HEK293 (cell line): ENCODE results near the gene MSLN.
"Not testable (repeated sequence)": the region's sequence is repeated elsewhere in the genome, so short reads cannot be mapped to it uniquely, and the experiment has no call there.

Experiments
- CTCF ChIA-PET: fragments of 350-600 bp; formaldehyde crosslinking; extraction: SDS; loops from one replicate; lab custom pipeline; 2021; ENCODE audit warnings: antibody characterized with exemption; lab: Yijun Ruan, JAX
- POLR2A ChIA-PET: fragments of 300-600 bp; formaldehyde crosslinking; extraction: SDS; loops from one replicate; lab custom pipeline; 2020; ENCODE audit warnings: antibody characterized with exemption, inconsistent platforms; lab: Yijun Ruan, JAX
- H3K27ac ChIP-seq: fragments of 200-500 bp; sonication (Bioruptor generic); 2 replicates; pipeline ENCODE4 v1.5.1; 2014; ENCODE audit warnings: low read depth, low read length, control low read depth, inconsistent platforms; ENCODE audit errors: extremely low read depth
- H3K36me3 ChIP-seq, 2 experiments: fragments of 200-500 bp in 1 of 2; sonication (Bioruptor generic) in 1 of 2; 1 replicate in 1 of 2; 2 replicates in 1 of 2; pipeline ENCODE4 v1.5.1; 2014 to 2017; ENCODE audit warnings: inconsistent platforms in 2 of 2, low read length in 2 of 2; ENCODE audit not compliant: control insufficient read depth in 2 of 2, insufficient read depth in 1 of 2
- H3K4me1 ChIP-seq: fragments of 200-500 bp; sonication (Bioruptor generic); 2 replicates; pipeline ENCODE4 v1.5.1; 2014; ENCODE audit warnings: mild to moderate bottlenecking, low read length, inconsistent platforms; ENCODE audit not compliant: control insufficient read depth, insufficient read depth
- H3K4me3 ChIP-seq: 2 replicates; pipeline ENCODE4 v1.5.1; 2011; ENCODE audit warnings: low read depth, mild to moderate bottlenecking, control low read depth, low read length, moderate library complexity
- H3K9me3 ChIP-seq: fragments of 200-500 bp; sonication (Bioruptor generic); 2 replicates; pipeline ENCODE4 v1.5.1; 2014; ENCODE audit warnings: low read depth, low read length, inconsistent platforms; ENCODE audit not compliant: control insufficient read depth, insufficient read depth
- MZF1 ChIP-seq: fragments of 450-650 bp; formaldehyde crosslinking; IDR thresholded peaks from 2 replicates; pipeline ENCODE4 v1.5.1; 2017; ENCODE audit warnings: missing biosample characterization, missing genetic modification characterization, borderline replicate concordance
- SCRT2 ChIP-seq: fragments of 450-650 bp; formaldehyde crosslinking; IDR thresholded peaks from 2 replicates; pipeline ENCODE4 v1.5.1; 2016; ENCODE audit warnings: missing biosample characterization, missing genetic modification characterization
- YY1 ChIP-seq: fragments of 450-650 bp; formaldehyde crosslinking; IDR thresholded peaks from 2 replicates; pipeline ENCODE4 v1.5.1; 2018; ENCODE audit warnings: missing biosample characterization, missing genetic modification characterization
- ZNF112 ChIP-seq: fragments of 450-650 bp; formaldehyde crosslinking; IDR thresholded peaks from 2 replicates; pipeline ENCODE4 v1.5.0; 2017; ENCODE audit warnings: missing biosample characterization, missing genetic modification characterization
- ZNF121 ChIP-seq: fragments of 450-650 bp; formaldehyde crosslinking; IDR thresholded peaks from 2 replicates; pipeline ENCODE4 v1.5.1; 2016; ENCODE audit warnings: missing biosample characterization, missing genetic modification characterization
- ZNF335 ChIP-seq: fragments of 450-650 bp; formaldehyde crosslinking; conservative IDR thresholded peaks from 2 replicates; pipeline ENCODE4 v1.5.1; 2016; ENCODE audit warnings: missing biosample characterization, missing genetic modification characterization
- ZNF48 ChIP-seq: fragments of 450-650 bp; formaldehyde crosslinking; IDR thresholded peaks from 2 replicates; pipeline ENCODE4 v1.5.1; 2016; ENCODE audit warnings: missing biosample characterization, missing genetic modification characterization
- ZNF510 ChIP-seq: fragments of 450-650 bp; formaldehyde crosslinking; IDR thresholded peaks from 2 replicates; pipeline ENCODE4 v1.5.1; 2018; ENCODE audit warnings: mild to moderate bottlenecking, missing genetic modification characterization, missing biosample characterization; ENCODE audit not compliant: insufficient replicate concordance
- ZNF600 ChIP-seq: fragments of 450-650 bp; formaldehyde crosslinking; IDR thresholded peaks from 2 replicates; pipeline ENCODE4 v1.5.1; 2016; ENCODE audit warnings: missing biosample characterization, missing genetic modification characterization
- ZNF670 ChIP-seq: fragments of 450-650 bp; formaldehyde crosslinking; IDR thresholded peaks from 2 replicates; pipeline ENCODE4 v1.5.1; 2016; ENCODE audit warnings: missing biosample characterization, missing genetic modification characterization, low read depth
- ZNF707 ChIP-seq: fragments of 450-650 bp; formaldehyde crosslinking; IDR thresholded peaks from 2 replicates; pipeline ENCODE4 v1.5.1; 2016; ENCODE audit warnings: missing biosample characterization, missing genetic modification characterization
- ZSCAN16 ChIP-seq: fragments of 450-650 bp; formaldehyde crosslinking; IDR thresholded peaks from 2 replicates; pipeline ENCODE4 v1.5.1; 2016; ENCODE audit warnings: missing biosample characterization, missing genetic modification characterization
- TF ChIP-seq, protein P1 (sequence below): fragments of 450-650 bp; formaldehyde crosslinking; IDR thresholded peaks from 2 replicates; pipeline ENCODE4 v1.5.1; 2017; ENCODE audit warnings: missing biosample characterization, missing genetic modification characterization
- TF ChIP-seq, protein P2 (sequence below): fragments of 450-650 bp; formaldehyde crosslinking; IDR thresholded peaks from 2 replicates; pipeline ENCODE4 v1.5.1; 2016; ENCODE audit warnings: missing biosample characterization, missing genetic modification characterization
- TF ChIP-seq, protein P3 (sequence below): fragments of 450-650 bp; formaldehyde crosslinking; IDR thresholded peaks from 2 replicates; pipeline ENCODE4 v1.5.1; 2016; ENCODE audit warnings: missing biosample characterization, missing genetic modification characterization
- TF ChIP-seq, protein P4 (sequence below): fragments of 450-650 bp; formaldehyde crosslinking; IDR thresholded peaks from 2 replicates; pipeline ENCODE4 v1.5.1; 2016; ENCODE audit warnings: missing biosample characterization, missing genetic modification characterization

The MSLN gene

DNA sequence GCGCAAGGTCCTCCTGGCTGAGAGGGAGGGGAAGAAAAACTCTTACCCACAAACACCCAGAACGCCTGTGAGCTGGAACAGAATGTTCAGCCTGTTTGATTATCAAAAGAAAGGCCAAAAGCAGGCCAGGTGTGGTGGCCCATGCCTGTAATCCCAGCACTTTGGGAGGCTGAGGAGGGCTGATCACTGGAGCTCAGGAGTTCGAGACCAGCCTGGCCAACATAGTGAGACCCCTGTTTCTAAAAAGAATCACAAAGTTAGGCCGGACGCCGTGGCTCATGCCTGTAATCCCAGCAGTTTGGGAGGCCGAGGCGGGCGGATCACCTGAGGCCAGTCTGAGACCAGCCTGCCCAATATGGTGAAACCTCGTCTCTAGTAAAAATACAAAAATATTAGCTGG is 15.8 kb downstream of the MSLN start:
- ChIA-PET CTCF (interaction anchor here (0.9 to 1.5 kb wide), 3 partner anchors 9 to 64 kb away, joined by 5 to 14 read pairs (median 5); no protein-coding TSS in a partner anchor), POLR2A (interaction anchor here (2.3 kb wide), 1 partner anchor 12 kb away, joined by 8 read pairs; the partner anchor contains the start of genes CHTF18 and RPUSD1)
- not testable (repeated sequence) for H3K36me3 ChIP-seq, H3K9me3 ChIP-seq, H3K27ac ChIP-seq, H3K4me1 ChIP-seq, H3K4me3 ChIP-seq
- peak; percentile 82 for TF ChIP-seq ZNF121 (tag by site-specific recombination)

DNA sequence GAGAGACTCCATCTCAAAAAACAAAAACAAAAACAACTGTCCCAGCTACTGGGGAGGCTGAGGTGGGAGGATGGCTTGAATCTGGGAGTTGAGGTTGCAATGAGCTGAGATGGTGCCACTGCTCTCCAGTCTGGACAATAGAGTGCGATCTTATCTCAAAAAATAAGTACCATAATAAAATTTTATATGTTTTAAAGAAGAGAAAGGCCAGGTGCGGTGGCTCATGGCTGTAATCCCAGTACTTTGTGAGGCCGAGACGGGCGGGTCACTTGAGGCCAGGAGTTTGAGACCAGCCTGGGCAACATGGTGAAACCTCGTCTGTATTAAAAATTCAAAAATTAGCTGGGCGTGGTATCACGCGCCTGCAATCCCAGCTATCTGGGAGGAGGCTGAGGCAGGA is 16.3 kb downstream of the MSLN start:
- Histone ChIP-seq H3K4me1 (no peaks in the 10 kb centered on the region), H3K27ac (no peak overlapping the region), H3K36me3 (no peaks in the 10 kb centered on the region), H3K9me3 (no peaks in the 10 kb centered on the region), H3K4me3 (no peak overlapping the region)
- TF ChIP-seq, protein P1, sequence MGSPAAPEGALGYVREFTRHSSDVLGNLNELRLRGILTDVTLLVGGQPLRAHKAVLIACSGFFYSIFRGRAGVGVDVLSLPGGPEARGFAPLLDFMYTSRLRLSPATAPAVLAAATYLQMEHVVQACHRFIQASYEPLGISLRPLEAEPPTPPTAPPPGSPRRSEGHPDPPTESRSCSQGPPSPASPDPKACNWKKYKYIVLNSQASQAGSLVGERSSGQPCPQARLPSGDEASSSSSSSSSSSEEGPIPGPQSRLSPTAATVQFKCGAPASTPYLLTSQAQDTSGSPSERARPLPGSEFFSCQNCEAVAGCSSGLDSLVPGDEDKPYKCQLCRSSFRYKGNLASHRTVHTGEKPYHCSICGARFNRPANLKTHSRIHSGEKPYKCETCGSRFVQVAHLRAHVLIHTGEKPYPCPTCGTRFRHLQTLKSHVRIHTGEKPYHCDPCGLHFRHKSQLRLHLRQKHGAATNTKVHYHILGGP (tag by site-specific recombination), result no peak
- TF ChIP-seq ZNF707, result no peak
- TF ChIP-seq ZNF510, result no peak
- no peak for TF ChIP-seq ZNF335 (tag by site-specific recombination)
- TF ChIP-seq SCRT2 (tag by site-specific recombination), result no peak
- no peak for TF ChIP-seq MZF1 (tag by site-specific recombination)
- TF ChIP-seq ZNF48 (tag by site-specific recombination), result no peak
- TF ChIP-seq, protein P2, sequence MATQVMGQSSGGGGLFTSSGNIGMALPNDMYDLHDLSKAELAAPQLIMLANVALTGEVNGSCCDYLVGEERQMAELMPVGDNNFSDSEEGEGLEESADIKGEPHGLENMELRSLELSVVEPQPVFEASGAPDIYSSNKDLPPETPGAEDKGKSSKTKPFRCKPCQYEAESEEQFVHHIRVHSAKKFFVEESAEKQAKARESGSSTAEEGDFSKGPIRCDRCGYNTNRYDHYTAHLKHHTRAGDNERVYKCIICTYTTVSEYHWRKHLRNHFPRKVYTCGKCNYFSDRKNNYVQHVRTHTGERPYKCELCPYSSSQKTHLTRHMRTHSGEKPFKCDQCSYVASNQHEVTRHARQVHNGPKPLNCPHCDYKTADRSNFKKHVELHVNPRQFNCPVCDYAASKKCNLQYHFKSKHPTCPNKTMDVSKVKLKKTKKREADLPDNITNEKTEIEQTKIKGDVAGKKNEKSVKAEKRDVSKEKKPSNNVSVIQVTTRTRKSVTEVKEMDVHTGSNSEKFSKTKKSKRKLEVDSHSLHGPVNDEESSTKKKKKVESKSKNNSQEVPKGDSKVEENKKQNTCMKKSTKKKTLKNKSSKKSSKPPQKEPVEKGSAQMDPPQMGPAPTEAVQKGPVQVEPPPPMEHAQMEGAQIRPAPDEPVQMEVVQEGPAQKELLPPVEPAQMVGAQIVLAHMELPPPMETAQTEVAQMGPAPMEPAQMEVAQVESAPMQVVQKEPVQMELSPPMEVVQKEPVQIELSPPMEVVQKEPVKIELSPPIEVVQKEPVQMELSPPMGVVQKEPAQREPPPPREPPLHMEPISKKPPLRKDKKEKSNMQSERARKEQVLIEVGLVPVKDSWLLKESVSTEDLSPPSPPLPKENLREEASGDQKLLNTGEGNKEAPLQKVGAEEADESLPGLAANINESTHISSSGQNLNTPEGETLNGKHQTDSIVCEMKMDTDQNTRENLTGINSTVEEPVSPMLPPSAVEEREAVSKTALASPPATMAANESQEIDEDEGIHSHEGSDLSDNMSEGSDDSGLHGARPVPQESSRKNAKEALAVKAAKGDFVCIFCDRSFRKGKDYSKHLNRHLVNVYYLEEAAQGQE (tag by site-specific recombination), result no peak
- TF ChIP-seq, protein P3, sequence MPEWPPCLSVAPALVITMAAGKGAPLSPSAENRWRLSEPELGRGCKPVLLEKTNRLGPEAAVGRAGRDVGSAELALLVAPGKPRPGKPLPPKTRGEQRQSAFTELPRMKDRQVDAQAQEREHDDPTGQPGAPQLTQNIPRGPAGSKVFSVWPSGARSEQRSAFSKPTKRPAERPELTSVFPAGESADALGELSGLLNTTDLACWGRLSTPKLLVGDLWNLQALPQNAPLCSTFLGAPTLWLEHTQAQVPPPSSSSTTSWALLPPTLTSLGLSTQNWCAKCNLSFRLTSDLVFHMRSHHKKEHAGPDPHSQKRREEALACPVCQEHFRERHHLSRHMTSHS (tag by site-specific recombination), result no peak
- TF ChIP-seq ZNF112 (tag by site-specific recombination), result no peak
- no peak for TF ChIP-seq ZNF600 (tag by site-specific recombination)
- TF ChIP-seq ZSCAN16, result no peak
- TF ChIP-seq ZNF670 (tag by site-specific recombination), result no peak
- no peak for TF ChIP-seq YY1 (tag by site-specific recombination)
- TF ChIP-seq, protein P4, sequence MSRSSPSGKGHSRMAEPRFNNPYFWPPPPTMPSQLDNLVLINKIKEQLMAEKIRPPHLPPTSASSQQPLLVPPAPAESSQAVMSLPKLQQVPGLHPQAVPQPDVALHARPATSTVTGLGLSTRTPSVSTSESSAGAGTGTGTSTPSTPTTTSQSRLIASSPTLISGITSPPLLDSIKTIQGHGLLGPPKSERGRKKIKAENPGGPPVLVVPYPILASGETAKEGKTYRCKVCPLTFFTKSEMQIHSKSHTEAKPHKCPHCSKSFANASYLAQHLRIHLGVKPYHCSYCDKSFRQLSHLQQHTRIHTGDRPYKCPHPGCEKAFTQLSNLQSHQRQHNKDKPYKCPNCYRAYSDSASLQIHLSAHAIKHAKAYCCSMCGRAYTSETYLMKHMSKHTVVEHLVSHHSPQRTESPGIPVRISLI, result no peak
- POLR2A ChIA-PET, result interaction anchor here (2.3 kb wide), 1 partner anchor 11 kb away, joined by 8 read pairs; the partner anchor contains the start of genes CHTF18 and RPUSD1
- CTCF ChIA-PET, result interaction anchor here (0.6 to 1.5 kb wide), 4 partner anchors 8 to 65 kb away, joined by 3 to 14 read pairs (median 5); no protein-coding TSS in a partner anchor
